Measurements from ENCODE around the gene UBE2R2.
"Not testable (repeated sequence)": the region's sequence is repeated elsewhere in the genome, so short reads cannot be mapped to it uniquely, and the experiment has no call there.

UBE2R2 gene

GRCh38 chr9:33799928-33800704 lies 16.8 kb upstream of the UBE2R2 start:
- no peak for DNase-seq (ENCODE audit: low spot score)

DNA sequence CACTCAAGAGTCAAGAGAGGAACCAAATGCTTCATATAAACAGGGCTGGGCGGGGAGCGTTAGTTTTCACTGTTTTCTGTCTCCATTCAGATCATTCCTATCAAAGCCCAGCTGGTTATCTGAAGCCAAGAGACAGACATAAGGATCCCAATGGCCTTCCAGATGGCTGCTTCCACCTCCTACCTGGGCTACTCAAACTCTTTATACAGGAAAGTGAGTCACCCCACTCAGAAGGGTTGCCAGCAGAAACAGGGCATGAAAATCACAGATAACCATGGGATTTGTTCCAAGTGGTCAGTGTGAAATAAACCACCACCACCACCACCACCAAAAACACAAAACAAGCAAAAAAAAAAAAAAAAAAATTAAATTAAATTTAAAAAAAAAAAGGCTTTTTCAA lies 16.1 kb upstream of the UBE2R2 start:
- no peak for DNase-seq (ENCODE audit: low spot score)

DNA sequence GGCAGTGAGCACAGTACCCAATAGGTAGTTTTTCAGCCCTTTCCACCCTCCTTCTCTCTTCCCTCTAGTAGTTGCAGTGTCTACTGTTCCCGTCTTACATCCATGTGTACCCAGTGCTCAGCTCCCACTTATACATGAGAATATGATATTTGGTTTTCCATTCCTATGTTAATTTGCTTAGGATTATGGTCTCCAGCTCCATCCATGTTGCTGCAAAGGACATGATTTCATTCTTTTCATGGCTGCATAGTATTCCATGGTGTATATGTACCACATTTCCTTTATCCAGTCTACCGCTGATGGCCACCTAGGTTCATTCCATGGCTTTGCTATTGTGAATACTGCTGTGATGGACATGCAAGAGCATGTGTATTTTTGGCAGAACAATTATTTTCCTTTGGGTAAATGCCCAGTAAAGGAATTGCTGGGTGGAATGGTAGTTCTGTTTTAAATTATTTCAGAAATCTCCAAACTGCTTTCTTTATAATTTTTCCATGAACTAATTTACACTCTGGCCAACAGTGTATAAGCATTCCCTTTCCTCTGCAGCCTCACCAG lies 14.9 kb upstream of the UBE2R2 start:
- DNase-seq (ENCODE audit: low spot score) = not testable (repeated sequence)

GRCh38 chr9:33804196-33804595 lies 12.8 kb upstream of the UBE2R2 start:
- not testable (repeated sequence) for DNase-seq (ENCODE audit: low spot score)

DNA sequence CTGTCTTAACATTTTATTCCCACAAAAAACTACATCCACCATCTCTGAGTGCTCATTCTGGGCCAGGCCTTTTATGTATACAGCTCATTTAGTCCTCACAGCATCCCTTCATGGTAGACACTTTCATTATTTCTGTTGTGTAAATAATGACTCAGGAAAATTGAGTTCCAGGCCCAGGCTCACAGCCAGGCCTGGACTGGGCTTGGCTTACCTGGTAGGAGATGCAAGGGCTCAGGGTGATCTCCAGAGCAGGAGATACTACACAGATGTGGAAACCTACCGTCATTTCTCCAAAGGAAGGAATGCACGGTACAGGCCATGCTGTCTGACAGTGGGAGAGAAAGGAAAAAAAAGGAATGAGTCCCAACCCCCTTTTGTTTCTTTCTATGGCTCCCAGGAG lies 9.8 kb upstream of the UBE2R2 start:
- DNase-seq (ENCODE audit: low spot score) = not testable (repeated sequence)

- DNase-seq (ENCODE audit: low spot score) = not testable (repeated sequence)
Measured at GRCh38 chr9:33808979-33809322, 8.0 kb upstream of the UBE2R2 start.

DNA sequence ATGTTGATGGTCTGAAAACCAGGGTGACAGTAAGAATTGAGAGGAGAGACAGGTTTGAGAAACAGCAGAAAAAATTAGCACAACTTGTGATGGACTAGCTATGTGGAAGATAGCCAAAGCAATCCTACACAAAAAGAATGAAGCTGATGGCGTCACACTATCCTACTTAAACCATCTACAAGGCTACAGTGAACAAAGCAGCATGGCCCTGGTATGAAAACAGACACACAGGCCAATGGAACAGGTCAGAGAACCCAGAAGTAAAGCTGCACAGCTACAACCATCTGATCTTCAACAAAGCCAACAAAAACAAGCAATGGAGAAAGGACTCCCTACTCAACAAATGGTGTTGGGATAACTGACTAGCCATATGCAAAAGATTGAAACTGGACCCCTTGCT lies 7.5 kb upstream of the UBE2R2 start:
- DNase-seq (ENCODE audit: low spot score) = no peak

- DNase-seq (ENCODE audit: low spot score) = peak; percentile 53
Measured at GRCh38 chr9:33813712-33814641, 3.0 kb upstream of the UBE2R2 start.

GRCh38 chr9:33815781-33816180 lies 1.2 kb upstream of the UBE2R2 start:
- DNase-seq (ENCODE audit: low spot score) = no peak

DNA sequence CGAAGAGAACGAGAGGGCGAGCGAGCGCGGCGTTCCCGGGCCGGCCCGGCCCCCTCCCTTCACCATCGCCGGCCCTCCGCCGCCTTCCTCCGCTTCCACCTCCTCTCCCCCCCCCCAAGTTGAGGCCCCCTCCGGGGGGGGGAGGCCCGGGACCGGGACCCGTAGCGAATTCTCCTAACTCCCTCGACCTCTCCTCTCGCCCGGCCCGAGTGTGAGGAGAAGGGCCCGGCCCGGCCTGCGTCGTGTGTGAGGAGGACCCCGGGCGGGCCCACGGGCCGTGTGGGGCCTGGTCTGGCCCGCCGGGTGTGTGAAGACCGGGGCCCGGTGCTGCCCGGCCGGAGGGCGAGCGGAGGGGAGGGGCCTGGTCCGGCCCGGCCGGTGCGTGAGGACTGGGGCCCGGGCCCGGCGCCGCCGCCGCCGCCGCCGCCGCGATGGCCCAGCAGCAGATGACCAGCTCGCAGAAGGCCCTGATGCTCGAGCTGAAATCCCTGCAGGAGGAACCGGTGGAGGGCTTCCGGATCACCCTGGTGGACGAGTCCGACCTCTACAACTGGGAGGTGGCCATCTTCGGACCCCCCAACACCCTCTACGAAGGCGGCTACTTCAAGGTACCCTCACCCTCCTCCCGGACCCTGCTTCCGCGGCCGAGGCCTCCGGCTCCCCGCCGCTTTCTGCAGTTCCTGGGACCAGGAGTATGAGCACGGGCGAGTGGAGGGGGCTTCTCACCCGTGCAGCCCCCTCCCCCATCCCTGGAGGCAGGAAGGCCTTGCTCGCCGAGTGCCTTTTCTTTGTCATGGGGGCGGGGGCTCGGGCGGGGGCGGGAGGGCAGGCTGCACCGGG lies 587 bp downstream of the UBE2R2 start:
- DNase-seq (ENCODE audit: low spot score) = peak; percentile 79

GRCh38 chr9:33818167-33818846 lies 1.3 kb downstream of the UBE2R2 start:
- peak; percentile 26 for DNase-seq (ENCODE audit: low spot score)

DNA sequence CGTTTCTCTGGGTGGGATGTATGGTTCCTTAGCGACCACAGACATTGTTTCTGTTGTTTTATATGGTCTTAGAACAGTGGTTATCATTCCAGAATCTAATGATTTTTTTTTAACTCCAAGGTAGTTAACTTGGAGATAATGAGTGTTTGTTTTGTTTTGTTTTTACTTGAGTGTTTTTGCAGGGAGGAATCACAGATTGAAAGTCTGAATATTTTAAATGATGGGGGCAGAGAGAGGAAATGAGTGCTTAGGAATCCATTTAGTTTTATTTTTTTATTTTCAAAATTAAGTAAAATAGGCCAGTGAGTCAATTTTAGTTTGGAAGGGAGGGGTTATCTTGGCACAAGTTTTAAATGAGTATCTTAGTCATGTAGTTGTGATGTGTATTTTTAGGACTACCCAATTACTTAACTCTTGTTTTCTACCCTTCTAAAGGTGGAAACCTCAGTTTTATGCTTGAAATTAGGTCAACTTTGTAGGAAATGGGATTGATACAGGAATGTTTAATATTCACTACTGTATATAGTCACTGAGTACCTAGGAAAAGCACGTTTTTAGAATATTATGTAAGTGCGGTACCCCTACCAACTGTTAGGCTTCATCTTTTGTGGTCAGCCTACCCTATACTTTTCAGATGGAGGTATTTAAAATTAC lies 2.0 kb downstream of the UBE2R2 start:
- DNase-seq (ENCODE audit: low spot score) = peak; percentile 45

- DNase-seq (ENCODE audit: low spot score) = peak; percentile 4
Measured at GRCh38 chr9:33820231-33820745, 3.3 kb downstream of the UBE2R2 start.

- DNase-seq (ENCODE audit: low spot score) = no peak
Measured at GRCh38 chr9:33823801-33824200, 6.8 kb downstream of the UBE2R2 start.

DNA sequence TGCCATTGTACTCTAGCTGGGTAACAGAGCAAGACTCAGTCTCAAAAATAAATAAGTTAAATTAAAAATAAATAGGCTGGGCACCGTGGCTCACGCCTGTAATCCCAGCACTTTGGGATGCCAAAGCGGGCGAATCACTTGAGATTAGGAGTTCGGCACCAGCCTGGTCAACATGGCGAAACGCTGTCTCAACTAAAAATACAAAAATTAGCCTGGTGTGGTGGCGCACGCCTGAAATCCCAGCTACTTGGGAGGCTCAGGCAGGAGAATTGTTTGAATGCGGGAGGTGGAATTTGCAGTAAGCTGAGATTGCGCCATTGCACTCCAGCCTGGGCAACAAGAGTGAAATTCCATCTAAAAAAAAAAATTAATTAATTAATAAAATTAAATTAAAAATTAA lies 10.3 kb downstream of the UBE2R2 start:
- DNase-seq (ENCODE audit: low spot score) = not testable (repeated sequence)

- DNase-seq (ENCODE audit: low spot score) = not testable (repeated sequence)
Measured at GRCh38 chr9:33829641-33830230, 12.8 kb downstream of the UBE2R2 start.

- DNase-seq (ENCODE audit: low spot score) = no peak
Measured at GRCh38 chr9:33835625-33836260, 18.8 kb downstream of the UBE2R2 start.

- DNase-seq (ENCODE audit: low spot score) = peak; percentile 21
Measured at GRCh38 chr9:33836261-33836660, 19.3 kb downstream of the UBE2R2 start.

DNA sequence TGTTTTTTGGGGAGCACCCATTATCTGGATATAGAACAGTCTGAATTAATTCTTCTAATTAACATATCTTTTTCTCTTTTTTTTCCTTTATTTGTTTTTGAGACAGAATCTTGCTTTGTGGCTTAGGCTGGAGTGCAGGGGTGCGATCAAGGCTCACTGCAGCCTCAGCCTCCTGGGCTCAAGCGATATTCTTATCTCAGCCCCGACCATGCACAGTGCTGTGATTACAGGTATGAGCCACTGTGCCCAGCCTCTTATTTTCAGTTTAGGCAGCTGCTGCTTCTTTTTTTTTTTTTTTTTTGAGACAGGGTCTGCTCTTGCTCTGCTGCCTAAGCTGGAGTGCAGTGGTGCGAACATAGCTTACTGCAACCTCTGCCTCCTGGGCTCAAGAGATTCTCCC lies 20.2 kb downstream of the UBE2R2 start:
- no peak for DNase-seq (ENCODE audit: low spot score)

DNA sequence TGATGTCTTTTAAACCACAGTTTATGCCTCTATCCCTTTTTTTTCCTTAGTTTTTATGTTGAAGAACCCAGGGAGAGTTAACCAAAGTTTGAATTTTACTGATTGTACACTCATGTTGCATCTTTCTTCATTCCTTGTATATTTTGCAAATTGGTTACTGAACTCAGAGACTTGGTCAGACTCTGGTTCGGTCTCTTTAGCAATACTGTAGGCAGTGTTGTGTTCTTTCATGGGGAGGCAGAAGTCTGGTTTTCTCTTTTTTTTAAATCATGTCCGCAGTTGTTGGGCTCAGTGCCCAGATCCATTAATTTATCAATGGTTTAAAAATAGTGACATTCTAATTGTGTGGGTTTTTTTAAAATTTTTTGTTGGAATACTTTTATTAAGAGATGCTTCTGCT lies 23.4 kb downstream of the UBE2R2 start:
- peak; percentile 3 for DNase-seq (ENCODE audit: low spot score)
